ENCODE results near the gene HSPB9.

- TF ChIP-seq CTCF (conservative IDR thresholded peaks at IDR 0.05; ENCODE audit: low read depth, low read length) (no peak), EZH2 (IDR thresholded peaks at IDR 0.05; ENCODE audit: borderline replicate concordance, low read depth, low read length, poor library complexity, severe bottlenecking) (no peak)
Observed at GRCh38 chr17:42119301-42119700, 3.3 kb upstream of the HSPB9 start.
